GM21367 (cell line): ENCODE data around the gene BICDL2.
A peak's percentile ranks its signal among the peaks of the same experiment; 100 is the strongest.

Experiments
- ATAC-seq: cut with Tn5 transposase; IDR thresholded peaks from one replicate; pipeline ENCODE4 v1.9.1; 2021; ENCODE audit not compliant: unreplicated experiment

The BICDL2 gene

GRCh38 chr16:3026003-3026378 is 10.8 kb downstream of the BICDL2 start:
- ATAC-seq, result no peak

- no peak for ATAC-seq
These were observed 11.4 kb downstream of the BICDL2 start for GRCh38 chr16:3025032-3026002.

- peak; percentile 61 for ATAC-seq
These were observed 12.9 kb downstream of the BICDL2 start, which contains the start of the genes HCFC1R1 and THOC6 for GRCh38 chr16:3023669-3024478. Gene HCFC1R1, minus strand, starts transcription at chr16:3023942. Its CDS starts 1 bp downstream, at chr16:3023941. Gene THOC6, plus strand, starts transcription at chr16:3024035. Its CDS starts 292 bp downstream, at chr16:3024327.

GRCh38 chr16:3023415-3023668 is 13.4 kb downstream of the BICDL2 start:
- no peak for ATAC-seq

GRCh38 chr16:3022684-3023414 is 13.9 kb downstream of the BICDL2 start:
- ATAC-seq, result no peak

GRCh38 chr16:3022208-3022683 is 14.5 kb downstream of the BICDL2 start:
- ATAC-seq, result no peak

- no peak for ATAC-seq
These were observed 15.1 kb downstream of the BICDL2 start for GRCh38 chr16:3021449-3022207.

GRCh38 chr16:3020604-3021448 is 15.9 kb downstream of the BICDL2 start:
- ATAC-seq, result no peak

GRCh38 chr16:3020247-3020603 is 16.5 kb downstream of the BICDL2 start, which contains the start of gene TNFRSF12A:
Gene TNFRSF12A, plus strand, starts transcription at chr16:3020368. Its CDS starts 30 bp downstream, at chr16:3020398.
- ATAC-seq, result no peak

- ATAC-seq, result no peak
These were observed 17.0 kb downstream of the BICDL2 start for GRCh38 chr16:3019594-3020246.

GRCh38 chr16:3017794-3018506 is 18.8 kb downstream of the BICDL2 start, which contains the start of gene CLDN6:
Gene CLDN6, minus strand, starts transcription at chr16:3018183. Its CDS starts 2,162 bp downstream, at chr16:3016021.
- ATAC-seq, result no peak

- ATAC-seq, result no peak
These were observed 19.4 kb downstream of the BICDL2 start for GRCh38 chr16:3017344-3017743.

- ATAC-seq, result no peak
These were observed 20.8 kb downstream of the BICDL2 start for GRCh38 chr16:3015865-3016521.

- ATAC-seq, result no peak
These were observed 21.8 kb downstream of the BICDL2 start for GRCh38 chr16:3014971-3015370.

GRCh38 chr16:3013998-3014690 is 22.6 kb downstream of the BICDL2 start:
- no peak for ATAC-seq

GRCh38 chr16:3013491-3013951 is 23.2 kb downstream of the BICDL2 start:
- ATAC-seq, result no peak
